GM12878 (cell line): ENCODE data around the gene BCORL1. TPM values are rescaled to one million over a fixed set of nuclear protein-coding genes. Genes with fewer than 3 reads are reported as not detected.

Experiments
- ATAC-seq: fragments of 200-7000 bp; cut with Tn5 transposase; 3 replicates; pipeline ENCODE4 v1.9.1; 2020; ENCODE audit warnings: mild to moderate bottlenecking, moderate library complexity
- BruUV-seq: library from RNA; stranded (reverse); fragments of 400-500 nt; replicated peaks from 2 replicates; lab custom pipeline; 2021; lab: Mats Ljungman, UMichigan
- CTCF ChIA-PET: fragments of 300-600 bp; sonication (Branson Sonifier 250); formaldehyde crosslinking; extraction: SDS; loops from one replicate; lab custom pipeline; 2021; ENCODE audit warnings: inconsistent platforms; lab: Yijun Ruan, JAX
- POLR2A ChIA-PET: fragments of 350-600 bp; formaldehyde crosslinking; extraction: SDS; loops from one replicate; lab custom pipeline; 2021; ENCODE audit warnings: inconsistent platforms; lab: Charles Lee
- RAD21 ChIA-PET: fragments of 300-600 bp; sonication (Branson Sonifier 250); formaldehyde crosslinking; loops from one replicate; lab custom pipeline; 2023; ENCODE audit warnings: antibody characterized with exemption; ENCODE audit not compliant: unreplicated experiment; lab: Charles Lee
- SMC1A ChIA-PET: fragments of 300-600 bp; sonication (Branson Sonifier 250); formaldehyde crosslinking; loops from one replicate; lab custom pipeline; 2023; ENCODE audit not compliant: unreplicated experiment, uncharacterized antibody; lab: Charles Lee
- DNase-seq: peaks from one replicate; pipeline ENCODE4 v3.0.0-alpha.2; 2011; ENCODE audit warnings: low read depth, low spot score
- FAIRE-seq: peaks from 3 replicates; lab custom pipeline; 2011; peaks lifted over from hg19 to GRCh38; lab: Jason Lieb, UNC
- H2AFZ ChIP-seq: 2 replicates; pipeline ENCODE4 v1.6.0; 2011; ENCODE audit warnings: low read depth, low read length, control low read depth; ENCODE audit not compliant: control insufficient read depth
- H3K27ac ChIP-seq: 2 replicates; pipeline ENCODE4 v1.5.1; 2011; ENCODE audit warnings: control low read depth; ENCODE audit not compliant: control insufficient read depth, insufficient read depth
- H3K27me3 ChIP-seq, 2 experiments: replicated peaks in 1 of 2; 2 replicates each; pipeline versions ENCODE4 v1.6.0 to v1.6.1; 2011; ENCODE audit warnings: low read length in 1 of 2; ENCODE audit not compliant: control insufficient read depth in 2 of 2, insufficient read depth in 2 of 2
- H3K36me3 ChIP-seq, 2 experiments: 2 replicates each; pipeline ENCODE4 v1.5.1; 2011; ENCODE audit warnings: low read length in 1 of 2; ENCODE audit not compliant: control insufficient read depth in 2 of 2, insufficient read depth in 2 of 2
- H3K4me1 ChIP-seq: 2 replicates; pipeline ENCODE4 v1.6.1; 2011; ENCODE audit warnings: mild to moderate bottlenecking, low read length, moderate library complexity, mixed read lengths; ENCODE audit not compliant: control insufficient read depth, insufficient read depth
- H3K4me2 ChIP-seq: 2 replicates; pipeline ENCODE4 v1.6.0; 2011; ENCODE audit warnings: control low read depth; ENCODE audit not compliant: control insufficient read depth, insufficient read depth
- H3K4me3 ChIP-seq: fragments of 200-600 bp; sonication (generic); 2 replicates; pipeline ENCODE4 v1.5.1; 2016
- H3K79me2 ChIP-seq: 2 replicates; pipeline ENCODE4 v1.6.0; 2011; ENCODE audit warnings: low read length; ENCODE audit not compliant: control insufficient read depth, insufficient read depth
- H3K9ac ChIP-seq: 2 replicates; pipeline ENCODE4 v1.8.0; 2011; ENCODE audit warnings: low read length, control low read depth, mixed read lengths; ENCODE audit not compliant: control insufficient read depth, insufficient read depth
- H3K9me3 ChIP-seq: replicated peaks from 3 replicates; pipeline ENCODE4 v1.5.1; 2011; ENCODE audit warnings: mild to moderate bottlenecking, low read length; ENCODE audit not compliant: control insufficient read depth, insufficient read depth
- H4K20me1 ChIP-seq: 2 replicates; pipeline ENCODE4 v1.6.0; 2011; ENCODE audit not compliant: control insufficient read depth, insufficient read depth
- ESRRA ChIP-seq: IDR thresholded peaks from 2 replicates; pipeline ENCODE4 v1.6.1; 2012; ENCODE audit warnings: mild to moderate bottlenecking, low read length, improper control_type of control experiment
- FOXK2 ChIP-seq: fragments of 450-650 bp; IDR thresholded peaks from 2 replicates; pipeline ENCODE4 v1.6.1; 2017; ENCODE audit warnings: mild to moderate bottlenecking, moderate library complexity
- IKZF1 ChIP-seq: fragments of 450-650 bp; conservative IDR thresholded peaks from 2 replicates; pipeline ENCODE4 v1.6.1; 2017; ENCODE audit warnings: antibody characterized with exemption, mild to moderate bottlenecking
- NFYA ChIP-seq: IDR thresholded peaks from 2 replicates; pipeline ENCODE4 v1.6.1; 2011; ENCODE audit warnings: low read depth, mild to moderate bottlenecking, low read length, improper control_type of control experiment, borderline replicate concordance
- SPI1 ChIP-seq: IDR thresholded peaks from 2 replicates; pipeline ENCODE4 v1.6.1; 2011; ENCODE audit warnings: low read depth, mild to moderate bottlenecking, low read length, moderate library complexity, borderline replicate concordance; ENCODE audit not compliant: insufficient read depth
- SREBF1 ChIP-seq: IDR thresholded peaks from 2 replicates; pipeline ENCODE4 v1.6.1; 2012; ENCODE audit warnings: mild to moderate bottlenecking, low read length
- WGBS: methylation state at CpG from one replicate; pipeline ENCODE4 v1.1.6; 2016; ENCODE audit warnings: low lambda C conversion rate; ENCODE audit not compliant: insufficient replicate concordance, insufficient coverage; ENCODE audit errors: missing lambda C conversion rate; 5-methylcytosine and 5-hydroxymethylcytosine counted together
- in situ Hi-C: fragments of 300-500 bp; cut with MboI; formaldehyde crosslinking; loops from 9 replicates; pipeline ENCODE4 v1.14.3; 2018; ENCODE audit warnings: mixed read lengths
- intact Hi-C: fragments of 100-400 bp; cut with micrococcal nuclease; formaldehyde crosslinking; loops from one replicate; pipeline ENCODE4 v1.14.2; 2022; ENCODE audit not compliant: unreplicated experiment
- polyA plus RNA-seq, 11 experiments: library from polyadenylated mRNA; depleted of rRNA in 4 of 11; unstranded in 6 of 11; stranded (reverse) in 5 of 11; fragments of >200 nt; fragmentation: Nextera tagmentation in 4 of 11; fragmentation: Illumina TruSeq in 1 of 11; extraction: Ambion mirVana in 4 of 11; extraction: Trizol in 1 of 11; gene quantifications; 1 replicate in 1 of 11; 2 replicates in 10 of 11; pipeline versions ENCODE4 v1.2.1 to v1.2.3, GENCODE V29; 2011 to 2016; ENCODE audit warnings: inconsistent platforms in 2 of 11, missing spikeins in 2 of 11, low read depth in 1 of 11
- total RNA-seq, 4 experiments: library from RNA; depleted of rRNA in 3 of 4; stranded (reverse); fragments of >200 nt in 3 of 4; fragmentation: Illumina TruSeq in 1 of 4; extraction: Trizol in 1 of 4; gene quantifications; 2 replicates each; pipeline versions ENCODE4 v1.2.1 to v1.2.3, GENCODE V29; 2013 to 2021
- TF ChIP-seq, protein P1 (sequence below): fragments of 450-650 bp; formaldehyde crosslinking; IDR thresholded peaks from 2 replicates; pipeline ENCODE4 v1.4.0; 2020; ENCODE audit warnings: mild to moderate bottlenecking, moderate library complexity
- TF ChIP-seq, protein P2 (sequence below): fragments of 450-650 bp; IDR thresholded peaks from 2 replicates; pipeline ENCODE4 v1.6.1; 2018; ENCODE audit warnings: borderline replicate concordance, mild to moderate bottlenecking; ENCODE audit not compliant: partially characterized antibody
- TF ChIP-seq, protein P3 (sequence below): IDR thresholded peaks from 2 replicates; pipeline ENCODE4 v1.6.1; 2012; ENCODE audit warnings: low read depth, low read length, improper control_type of control experiment
- TF ChIP-seq, protein P4 (sequence below): fragments of 150-350 bp; IDR thresholded peaks from 2 replicates; pipeline ENCODE4 v1.6.1; 2014; ENCODE audit warnings: mild to moderate bottlenecking, low read depth, low read length

Gene BCORL1
- total and polyA plus RNA-seq, 10 of the 15 experiments (the other 5 are each of a cell fraction or from before 2014, with no cell fraction given): 0.16 to 7.2 (median 0.94) TPM

DNA sequence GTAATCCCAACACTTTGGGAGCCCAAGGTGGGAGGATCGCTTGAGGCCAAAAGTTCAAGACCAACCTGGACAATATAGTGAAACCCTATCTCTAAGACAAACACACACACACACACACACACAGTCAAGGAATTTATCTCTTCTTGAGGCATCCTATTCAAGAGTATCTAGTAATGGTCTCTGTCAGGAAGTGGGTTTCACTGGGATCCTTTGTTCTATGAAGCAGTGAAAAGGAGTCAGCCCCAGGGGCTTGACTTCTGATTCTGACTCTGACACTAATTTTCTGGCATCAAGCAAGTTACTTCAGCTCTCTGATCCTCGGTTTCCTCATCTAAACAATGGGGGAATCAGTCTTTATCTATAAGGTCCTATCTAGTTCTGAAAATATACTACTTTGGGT is 41.7 kb upstream of the BCORL1 start (continued):
- TF ChIP-seq, protein P1, sequence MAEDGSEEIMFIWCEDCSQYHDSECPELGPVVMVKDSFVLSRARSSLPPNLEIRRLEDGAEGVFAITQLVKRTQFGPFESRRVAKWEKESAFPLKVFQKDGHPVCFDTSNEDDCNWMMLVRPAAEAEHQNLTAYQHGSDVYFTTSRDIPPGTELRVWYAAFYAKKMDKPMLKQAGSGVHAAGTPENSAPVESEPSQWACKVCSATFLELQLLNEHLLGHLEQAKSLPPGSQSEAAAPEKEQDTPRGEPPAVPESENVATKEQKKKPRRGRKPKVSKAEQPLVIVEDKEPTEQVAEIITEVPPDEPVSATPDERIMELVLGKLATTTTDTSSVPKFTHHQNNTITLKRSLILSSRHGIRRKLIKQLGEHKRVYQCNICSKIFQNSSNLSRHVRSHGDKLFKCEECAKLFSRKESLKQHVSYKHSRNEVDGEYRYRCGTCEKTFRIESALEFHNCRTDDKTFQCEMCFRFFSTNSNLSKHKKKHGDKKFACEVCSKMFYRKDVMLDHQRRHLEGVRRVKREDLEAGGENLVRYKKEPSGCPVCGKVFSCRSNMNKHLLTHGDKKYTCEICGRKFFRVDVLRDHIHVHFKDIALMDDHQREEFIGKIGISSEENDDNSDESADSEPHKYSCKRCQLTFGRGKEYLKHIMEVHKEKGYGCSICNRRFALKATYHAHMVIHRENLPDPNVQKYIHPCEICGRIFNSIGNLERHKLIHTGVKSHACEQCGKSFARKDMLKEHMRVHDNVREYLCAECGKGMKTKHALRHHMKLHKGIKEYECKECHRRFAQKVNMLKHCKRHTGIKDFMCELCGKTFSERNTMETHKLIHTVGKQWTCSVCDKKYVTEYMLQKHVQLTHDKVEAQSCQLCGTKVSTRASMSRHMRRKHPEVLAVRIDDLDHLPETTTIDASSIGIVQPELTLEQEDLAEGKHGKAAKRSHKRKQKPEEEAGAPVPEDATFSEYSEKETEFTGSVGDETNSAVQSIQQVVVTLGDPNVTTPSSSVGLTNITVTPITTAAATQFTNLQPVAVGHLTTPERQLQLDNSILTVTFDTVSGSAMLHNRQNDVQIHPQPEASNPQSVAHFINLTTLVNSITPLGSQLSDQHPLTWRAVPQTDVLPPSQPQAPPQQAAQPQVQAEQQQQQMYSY: no peak
- no peak for TF ChIP-seq IKZF1
- TF ChIP-seq, protein P2, sequence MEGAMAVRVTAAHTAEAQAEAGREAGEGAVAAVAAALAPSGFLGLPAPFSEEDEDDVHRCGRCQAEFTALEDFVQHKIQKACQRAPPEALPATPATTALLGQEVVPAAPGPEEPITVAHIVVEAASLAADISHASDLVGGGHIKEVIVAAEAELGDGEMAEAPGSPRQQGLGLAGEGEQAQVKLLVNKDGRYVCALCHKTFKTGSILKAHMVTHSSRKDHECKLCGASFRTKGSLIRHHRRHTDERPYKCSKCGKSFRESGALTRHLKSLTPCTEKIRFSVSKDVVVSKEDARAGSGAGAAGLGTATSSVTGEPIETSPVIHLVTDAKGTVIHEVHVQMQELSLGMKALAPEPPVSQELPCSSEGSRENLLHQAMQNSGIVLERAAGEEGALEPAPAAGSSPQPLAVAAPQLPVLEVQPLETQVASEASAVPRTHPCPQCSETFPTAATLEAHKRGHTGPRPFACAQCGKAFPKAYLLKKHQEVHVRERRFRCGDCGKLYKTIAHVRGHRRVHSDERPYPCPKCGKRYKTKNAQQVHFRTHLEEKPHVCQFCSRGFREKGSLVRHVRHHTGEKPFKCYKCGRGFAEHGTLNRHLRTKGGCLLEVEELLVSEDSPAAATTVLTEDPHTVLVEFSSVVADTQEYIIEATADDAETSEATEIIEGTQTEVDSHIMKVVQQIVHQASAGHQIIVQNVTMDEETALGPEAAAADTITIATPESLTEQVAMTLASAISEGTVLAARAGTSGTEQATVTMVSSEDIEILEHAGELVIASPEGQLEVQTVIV: no peak

DNA sequence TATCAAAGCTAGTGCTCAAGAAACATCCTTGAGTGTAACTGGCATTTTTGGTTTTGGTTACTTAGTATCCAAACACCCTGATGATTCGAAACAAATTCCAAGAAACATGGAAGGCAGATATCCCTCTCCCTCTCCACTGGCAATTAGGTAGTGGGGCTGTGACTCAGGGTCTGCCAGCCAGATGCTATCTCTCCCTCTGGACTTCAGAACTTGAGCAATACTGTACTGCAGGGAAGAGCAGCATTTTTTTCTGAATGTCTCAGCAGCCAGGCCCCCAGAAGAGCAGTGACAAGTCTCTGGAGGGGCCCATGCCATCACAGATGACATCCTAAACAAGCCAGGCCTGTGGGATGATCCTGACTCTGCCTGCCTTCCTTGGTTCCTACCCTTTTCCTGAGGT is 37.3 kb upstream of the BCORL1 start:
- Histone ChIP-seq H3K9ac (no peak overlapping the region), H3K4me2 (no peak overlapping the region), H3K4me3 (no peak overlapping the region), H3K36me3 (no peaks in the 10 kb centered on the region)
- CTCF ChIA-PET: interaction anchor here (0.7 to 1.5 kb wide), 2 partner anchors 12 to 19 kb away, joined by 3 to 4 read pairs; no protein-coding TSS in a partner anchor
- intact Hi-C loops: no loop called here
- WGBS: 7% methylated on average over 1 of the region's 1 CpG
- RAD21 ChIA-PET: no interaction called here
- DNase-seq: no peak
- no peak for TF ChIP-seq FOXK2
- TF ChIP-seq, protein P3, sequence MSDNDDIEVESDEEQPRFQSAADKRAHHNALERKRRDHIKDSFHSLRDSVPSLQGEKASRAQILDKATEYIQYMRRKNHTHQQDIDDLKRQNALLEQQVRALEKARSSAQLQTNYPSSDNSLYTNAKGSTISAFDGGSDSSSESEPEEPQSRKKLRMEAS: no peak
- no peak for TF ChIP-seq ESRRA
- TF ChIP-seq SREBF1: no peak
- TF ChIP-seq SPI1: no peak
- no peak for TF ChIP-seq NFYA
- TF ChIP-seq, protein P4, sequence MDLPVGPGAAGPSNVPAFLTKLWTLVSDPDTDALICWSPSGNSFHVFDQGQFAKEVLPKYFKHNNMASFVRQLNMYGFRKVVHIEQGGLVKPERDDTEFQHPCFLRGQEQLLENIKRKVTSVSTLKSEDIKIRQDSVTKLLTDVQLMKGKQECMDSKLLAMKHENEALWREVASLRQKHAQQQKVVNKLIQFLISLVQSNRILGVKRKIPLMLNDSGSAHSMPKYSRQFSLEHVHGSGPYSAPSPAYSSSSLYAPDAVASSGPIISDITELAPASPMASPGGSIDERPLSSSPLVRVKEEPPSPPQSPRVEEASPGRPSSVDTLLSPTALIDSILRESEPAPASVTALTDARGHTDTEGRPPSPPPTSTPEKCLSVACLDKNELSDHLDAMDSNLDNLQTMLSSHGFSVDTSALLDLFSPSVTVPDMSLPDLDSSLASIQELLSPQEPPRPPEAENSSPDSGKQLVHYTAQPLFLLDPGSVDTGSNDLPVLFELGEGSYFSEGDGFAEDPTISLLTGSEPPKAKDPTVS: no peak
- TF ChIP-seq, all 136 proteins: peak for 0
- no TSS peak for BruUV-seq
- no peaks in the 10 kb centered on the region for H3K79me2 ChIP-seq
- no peaks in the 10 kb centered on the region for H3K4me1 ChIP-seq
- SMC1A ChIA-PET: no interaction called here
- ATAC-seq (no peak), FAIRE-seq (no peak)
- no peak overlapping the region for H3K27ac ChIP-seq
- in situ Hi-C loops: no loop called here
- no peak overlapping the region for H2AFZ ChIP-seq
- POLR2A ChIA-PET: no interaction called here
- no peaks in the 10 kb centered on the region for H4K20me1 ChIP-seq
- no peaks in the 10 kb centered on the region for H3K9me3 ChIP-seq
- no peaks in the 10 kb centered on the region for H3K27me3 ChIP-seq
